Stimulated activated CD4-positive, alpha-beta T cell treated with anti-CD3 and anti-CD28 coated beads, Interleukin-4, amount 100 ng/mL, for 4 hours (primary cell): ENCODE measurements around the gene GOLPH3L.
"Not testable (repeated sequence)": the region's sequence is repeated elsewhere in the genome, so short reads cannot be mapped to it uniquely, and the experiment has no call there.

Source experiments
- DNase-seq, 2 experiments: peaks; one replicate each; pipeline ENCODE4 v3.0.0-alpha.2; 2020

GOLPH3L gene

GRCh38 chr1:150696995-150697927 is at the start of gene GOLPH3L:
Gene GOLPH3L, minus strand, starts transcription at chr1:150697154. Its CDS starts 2,316 bp downstream, at chr1:150694838.
- peak; percentile 72 to 90 for DNase-seq

- DNase-seq: no peak
Measured at GRCh38 chr1:150730130-150730721, 33.3 kb upstream of the GOLPH3L start.

- no peak for DNase-seq
Measured at GRCh38 chr1:150724336-150724735, 27.4 kb upstream of the GOLPH3L start.

GRCh38 chr1:150720703-150721102 is 23.7 kb upstream of the GOLPH3L start, which contains the start of gene HORMAD1:
Gene HORMAD1, minus strand, starts transcription at chr1:150720895. Its CDS starts 1,390 bp downstream, at chr1:150719505.
- DNase-seq: no peak

- DNase-seq: no peak
Measured at GRCh38 chr1:150720098-150720497, 23.1 kb upstream of the GOLPH3L start.

GRCh38 chr1:150718225-150718891 is 21.4 kb upstream of the GOLPH3L start:
- no peak for DNase-seq

GRCh38 chr1:150709031-150709430 is 12.1 kb upstream of the GOLPH3L start:
- DNase-seq: not testable (repeated sequence)

GRCh38 chr1:150708595-150708994 is 11.6 kb upstream of the GOLPH3L start:
- no peak for DNase-seq

- DNase-seq: no peak
Measured at GRCh38 chr1:150706091-150706490, 9.1 kb upstream of the GOLPH3L start.

GRCh38 chr1:150703427-150703826 is 6.5 kb upstream of the GOLPH3L start:
- DNase-seq: no peak

- DNase-seq: no peak
Measured at GRCh38 chr1:150696590-150696989, 364 bp downstream of the GOLPH3L start.

GRCh38 chr1:150696162-150696561 is 792 bp downstream of the GOLPH3L start:
- no peak for DNase-seq

- DNase-seq: no peak
Measured at GRCh38 chr1:150695561-150695960, 1.4 kb downstream of the GOLPH3L start.

GRCh38 chr1:150692720-150693119 is 4.2 kb downstream of the GOLPH3L start:
- DNase-seq: no peak

- DNase-seq: no peak
Measured at GRCh38 chr1:150688763-150689162, 8.2 kb downstream of the GOLPH3L start.

GRCh38 chr1:150686275-150686674 is 10.7 kb downstream of the GOLPH3L start:
- DNase-seq: no peak

- no peak for DNase-seq
Measured at GRCh38 chr1:150683914-150684313, 13.0 kb downstream of the GOLPH3L start.

- no peak for DNase-seq
Measured at GRCh38 chr1:150678988-150679387, 18.0 kb downstream of the GOLPH3L start.

GRCh38 chr1:150674881-150675280 is 22.1 kb downstream of the GOLPH3L start:
- no peak for DNase-seq

GRCh38 chr1:150663321-150663720 is 33.6 kb downstream of the GOLPH3L start:
- no peak for DNase-seq

- no peak for DNase-seq
Measured at GRCh38 chr1:150662811-150663210, 34.1 kb downstream of the GOLPH3L start.

GRCh38 chr1:150661156-150661555 is 35.8 kb downstream of the GOLPH3L start:
- no peak for DNase-seq

GRCh38 chr1:150660584-150660983 is 36.4 kb downstream of the GOLPH3L start:
- DNase-seq: no peak
